Heart left ventricle (tissue), 16 donors: ENCODE results near the gene UNC50. TPM values are rescaled to one million over a fixed set of nuclear protein-coding genes. Genes with fewer than 3 reads are reported as not detected.
A peak's percentile ranks its signal among the peaks of the same experiment; 100 is the strongest.

Source experiments
- ATAC-seq, 4 donors: fragments of 200-7000 bp; cut with Tn5 transposase; one replicate each; pipeline ENCODE4 v1.9.1; 2020 to 2022; ENCODE audit warnings: moderate library complexity in 4 of 4, mild to moderate bottlenecking in 3 of 4, moderate number of reproducible peaks in 1 of 4
- DNase-seq, 5 donors: peaks; one replicate each; pipeline ENCODE4 v3.0.0-alpha.2; 2020
- H3K27ac ChIP-seq, 12 donors: fragments of 200-600 bp; sonication (generic) in 4 of 12; one replicate each; pipeline versions ENCODE4 v1.5.0 to v1.8.0; 2016 to 2022; ENCODE audit warnings: mild to moderate bottlenecking in 2 of 12
- H3K27me3 ChIP-seq, 9 donors: fragments of 200-600 bp; sonication (generic) in 2 of 9; one replicate each; pipeline versions ENCODE4 v1.5.1 to v1.8.0; 2016 to 2022; ENCODE audit warnings: mild to moderate bottlenecking in 3 of 9
- H3K36me3 ChIP-seq, 9 donors: fragments of 200-600 bp; sonication (generic) in 2 of 9; one replicate each; pipeline versions ENCODE4 v1.5.0 to v1.8.0; 2018 to 2022; ENCODE audit warnings: mild to moderate bottlenecking in 2 of 9
- H3K4me1 ChIP-seq, 12 donors: fragments of 200-600 bp; sonication (generic) in 4 of 12; one replicate each; pipeline versions ENCODE4 v1.5.0 to v1.8.0; 2016 to 2022; ENCODE audit warnings: mild to moderate bottlenecking in 3 of 12
- H3K4me3 ChIP-seq, 12 donors: fragments of 200-600 bp; sonication (generic) in 4 of 12; one replicate each; pipeline versions ENCODE4 v1.5.0 to v1.8.0; 2017 to 2022; ENCODE audit warnings: mild to moderate bottlenecking in 9 of 12, moderate library complexity in 4 of 12
- H3K9me3 ChIP-seq, 12 donors: fragments of 200-600 bp; sonication (generic) in 4 of 12; one replicate each; pipeline versions ENCODE4 v1.5.0 to v1.8.0; 2016 to 2022; ENCODE audit warnings: mild to moderate bottlenecking in 1 of 12
- CTCF ChIP-seq, 12 donors: fragments of 200-600 bp; sonication (generic) in 4 of 12; IDR thresholded peaks; one replicate each; pipeline versions ENCODE4 v1.5.0 to v1.8.0; 2018 to 2022; ENCODE audit warnings: antibody characterized with exemption in 12 of 12, mild to moderate bottlenecking in 5 of 12
- POLR2A ChIP-seq, 2 donors: fragments of 450-650 bp; IDR thresholded peaks; one replicate each; pipeline ENCODE4 v1.6.1; 2017; ENCODE audit warnings: antibody characterized with exemption in 2 of 2, mild to moderate bottlenecking in 2 of 2, moderate library complexity in 2 of 2
- WGBS, 4 donors: extraction: QIAGEN DNeasy Blood & Tissue Kit in 2 of 4; methylation state at CpG; one replicate each; pipeline versions ENCODE4 v1.1.5 to v1.1.7; 2013 to 2018; 5-methylcytosine and 5-hydroxymethylcytosine counted together
- intact Hi-C, 10 donors: fragments of 100-400 bp; cut with DNase I; formaldehyde crosslinking; loops; one replicate each; pipeline versions ENCODE4 v1.11.1 to v1.14.2; 2022
- polyA plus RNA-seq, 2 donors: library from polyadenylated mRNA; stranded (reverse); fragments of 200-250 nt; gene quantifications; one replicate each; pipeline ENCODE4 v1.2.3, GENCODE V29; 2013
- total RNA-seq, 9 donors: library from RNA; depleted of rRNA in 2 of 9; stranded (reverse); fragments of >200 nt in 2 of 9; fragmentation: NEBNext Ultra II Directional in 3 of 9; extraction: Animal tissue kit (Norgen Biotek cat#: 25700) in 3 of 9; gene quantifications; one replicate each; pipeline versions ENCODE4 v1.1.0 to v1.2.4, GENCODE V29; 2016 to 2023
- donor health status: ischemic (EF 13 %, LVEDD 7.1; RV severe dilation, severe dysfunction).
- donor health status: healthy with polysubstance abuse.
- donor health status: DM: no; HTN: yes; CAD: no.
- donor health status: DM: no; HTN: no; CAD: no.
- donor health status: ischemic (EF 25% LVEDD 6.9; RV normal size, moderate dysfunction).
- donor health status: ischemic (EF 25% LVEDD 5.7; RV mildly dilated, moderate dysfunction).
- donor health status: healthy.
- donor health status: DM: yes; HTN: yes; CAD: no.
- donor health status: ischemic (EF 35%, LVEDD 5.7; RV mildly dilated, moderate dysfunction).
- donor health status: nonischemic (EF 11% LVEDD 7.7; RV severe dilation, severe dysfunction).
- donor health status: DM: yes; HTN: yes; CAD: no.
- donor health status: PGD.
- donor health status: ischemic (EF 29% LVEDD 5.4; RV normal size, mild dysfunction).
- donor health status: nonischemic (EF 23%, LVEDD 6.1; RV moderate dilation, normal function).

The UNC50 gene
- total and polyA plus RNA-seq, 11 donors = 22.3 to 37.0 (median 25.8) TPM

GRCh38 chr2:98573426-98573825 lies 35.0 kb upstream of the UNC50 start:
- intact Hi-C loops = loop anchor here in 4 of 10 donors (10.0 kb wide), 1 partner anchor 159 kb away; no protein-coding TSS in a partner anchor
- Histone ChIP-seq H3K9me3 (no peaks in the 10 kb centered on the region), H3K27ac (no peak overlapping the region), H3K4me3 (no peak overlapping the region), H3K4me1 (peaks cover 0 to 13% (median 0%) of the 10 kb centered on the region in 12 donors), H3K27me3 (no peaks in the 10 kb centered on the region), H3K36me3 (peaks cover 0 to 96% (median 76%) of the 10 kb centered on the region in 9 donors)
- ATAC-seq (no peak), DNase-seq (no peak)
- TF ChIP-seq POLR2A (IDR thresholded peaks at IDR 0.05) = no peak
- no peak for TF ChIP-seq CTCF (IDR thresholded peaks at IDR 0.05)
- WGBS, 4 donors = 95 to 99% (median 95%) methylated on average over 11 to 13 of the region's 13 CpGs

GRCh38 chr2:98576666-98577312 lies 31.6 kb upstream of the UNC50 start:
- H3K9me3 ChIP-seq = no peaks in the 10 kb centered on the region
- no peaks in the 10 kb centered on the region for H3K27me3 ChIP-seq
- DNase-seq (no peak), ATAC-seq (peak in 1 of 4 donors; percentile 8)
- no peak overlapping the region for H3K27ac ChIP-seq
- intact Hi-C loops = loop anchor here in 6 of 10 donors (5.0 to 10.0 kb wide), 2 partner anchors 162 to 164 kb away; no protein-coding TSS in a partner anchor
- H3K4me3 ChIP-seq = no peak overlapping the region
- TF ChIP-seq CTCF (IDR thresholded peaks at IDR 0.05) (no peak), POLR2A (IDR thresholded peaks at IDR 0.05) (no peak)
- H3K36me3 ChIP-seq = peaks cover 0 to 97% (median 67%) of the 10 kb centered on the region in 9 donors
- WGBS, 4 donors = 92 to 99% (median 96%) methylated on average over 13 to 22 of the region's 22 CpGs
- H3K4me1 ChIP-seq = peaks cover 0 to 8% (median 0%) of the 10 kb centered on the region in 12 donors

GRCh38 chr2:98577313-98577712 lies 31.1 kb upstream of the UNC50 start:
- ATAC-seq = peak in 3 of 4 donors; percentile 56 to 71 (median 57)
- intact Hi-C loops = loop anchor here in 6 of 10 donors (5.0 to 10.0 kb wide), 2 partner anchors 163 to 165 kb away; no protein-coding TSS in a partner anchor
- Histone ChIP-seq H3K4me3 (no peak overlapping the region), H3K27me3 (no peaks in the 10 kb centered on the region), H3K27ac (no peak overlapping the region), H3K4me1 (peaks cover 0 to 8% (median 0%) of the 10 kb centered on the region in 12 donors), H3K36me3 (peaks cover 0 to 97% (median 67%) of the 10 kb centered on the region in 9 donors), H3K9me3 (no peaks in the 10 kb centered on the region)
- TF ChIP-seq POLR2A (IDR thresholded peaks at IDR 0.05) (no peak), CTCF (IDR thresholded peaks at IDR 0.05) (peak in 11 of 12 donors; percentile 12 to 53 (median 34))
- WGBS, 4 donors = 39 to 59% (median 48%) methylated on average over 10 of the region's 10 CpGs
- no peak for DNase-seq

- H3K36me3 ChIP-seq = peaks cover 0 to 97% (median 67%) of the 10 kb centered on the region in 9 donors
Observed at GRCh38 chr2:98578231-98578630, 30.2 kb upstream of the UNC50 start.

More at GRCh38 chr2:98578231-98578630, 30.2 kb upstream of the UNC50 start:
- Histone ChIP-seq H3K4me1 (peaks cover 0 to 8% (median 0%) of the 10 kb centered on the region in 12 donors), H3K27me3 (no peaks in the 10 kb centered on the region), H3K4me3 (no peak overlapping the region), H3K27ac (no peak overlapping the region), H3K9me3 (no peaks in the 10 kb centered on the region)
- 92 to 97% (median 95%) methylated on average over 9 of the region's 9 CpGs for WGBS, 4 donors
- TF ChIP-seq CTCF (IDR thresholded peaks at IDR 0.05) (no peak), POLR2A (IDR thresholded peaks at IDR 0.05) (no peak)
- DNase-seq = no peak
- intact Hi-C loops = loop anchor here in 6 of 10 donors (5.0 to 10.0 kb wide), 2 partner anchors 163 to 166 kb away; no protein-coding TSS in a partner anchor
- ATAC-seq = no peak
